Neural cell (in vitro differentiated cells): ENCODE data around the gene TBPL2.

Experiments
- CTCF ChIP-seq: fragments of 450-650 bp; IDR thresholded peaks from 2 replicates; pipeline ENCODE4 v1.5.1; 2014; ENCODE audit warnings: antibody characterized with exemption, mild to moderate bottlenecking, moderate library complexity; ENCODE audit not compliant: poor library complexity, severe bottlenecking
- EP300 ChIP-seq: fragments of 450-650 bp; conservative IDR thresholded peaks from 2 replicates; pipeline ENCODE4 v1.6.1; 2014; ENCODE audit warnings: antibody characterized with exemption, mild to moderate bottlenecking, moderate library complexity; ENCODE audit not compliant: poor library complexity, severe bottlenecking
- POLR2AphosphoS5 ChIP-seq: IDR thresholded peaks from 2 replicates; pipeline ENCODE4 v1.6.1; 2012
- REST ChIP-seq: IDR thresholded peaks from 2 replicates; pipeline ENCODE4 v1.6.1; 2012; ENCODE audit warnings: borderline replicate concordance

GRCh38 chr14:55401751-55402150 is 38.7 kb downstream of the TBPL2 start:
- TF ChIP-seq CTCF (no peak), EP300 (no peak), POLR2AphosphoS5 (no peak), REST (no peak)
